HuH-7.5 (cell line): ENCODE data around the gene POLR2H.
A peak's percentile ranks its signal among the peaks of the same experiment; 100 is the strongest.
"Not testable (repeated sequence)": the region's sequence is repeated elsewhere in the genome, so short reads cannot be mapped to it uniquely, and the experiment has no call there.

Source experiments
- DNase-seq: peaks from one replicate; pipeline ENCODE4 v3.0.0; 2011; ENCODE audit warnings: low spot score

The POLR2H gene

DNA sequence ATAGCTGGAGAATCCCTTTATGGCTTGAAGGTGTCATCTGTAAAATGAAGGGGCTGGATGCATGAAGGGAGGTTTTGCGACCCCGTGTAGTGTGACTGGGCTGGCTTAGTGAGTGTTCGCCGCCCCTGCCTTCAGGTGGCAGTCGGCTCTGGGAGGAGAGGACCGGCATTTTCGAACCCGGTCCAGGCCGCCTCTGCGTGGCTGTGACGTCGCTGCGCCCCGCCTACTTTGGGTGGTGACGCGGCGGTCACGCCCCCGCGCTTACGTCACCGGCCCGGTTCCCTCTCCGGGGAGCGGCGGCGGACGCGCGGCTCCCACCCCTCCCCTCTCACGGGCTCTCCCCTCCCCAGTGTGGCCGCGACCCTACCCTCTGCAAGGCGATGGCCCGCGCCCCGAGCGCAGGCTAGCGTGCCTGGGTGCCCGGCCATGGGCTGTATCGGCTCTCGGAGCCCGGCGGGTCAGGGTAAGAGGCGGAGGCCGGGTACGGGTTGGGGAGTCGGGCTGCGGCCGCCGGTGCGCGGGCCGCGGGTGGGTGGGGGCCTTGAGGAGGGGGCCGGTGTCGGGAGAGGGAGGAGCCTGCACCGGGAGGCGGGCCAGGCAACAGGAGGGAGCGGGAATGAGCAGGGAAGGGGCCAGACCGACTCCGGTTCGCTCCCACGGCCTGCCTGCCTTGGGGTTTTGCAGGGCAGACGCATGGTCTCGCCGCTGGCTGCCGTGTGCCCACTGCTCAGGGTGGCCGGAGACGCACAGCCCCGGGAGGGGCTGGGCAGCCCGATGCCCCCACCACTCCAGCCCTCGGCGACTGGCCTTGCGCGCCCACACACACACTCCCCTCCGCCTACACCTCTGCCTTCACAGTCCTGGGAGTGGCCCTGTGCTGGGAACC, 25.6 kb upstream of the POLR2H start:
- peak; percentile 75 for DNase-seq

GRCh38 chr3:184336547-184337398, 24.7 kb upstream of the POLR2H start:
- peak; percentile 59 for DNase-seq

DNA sequence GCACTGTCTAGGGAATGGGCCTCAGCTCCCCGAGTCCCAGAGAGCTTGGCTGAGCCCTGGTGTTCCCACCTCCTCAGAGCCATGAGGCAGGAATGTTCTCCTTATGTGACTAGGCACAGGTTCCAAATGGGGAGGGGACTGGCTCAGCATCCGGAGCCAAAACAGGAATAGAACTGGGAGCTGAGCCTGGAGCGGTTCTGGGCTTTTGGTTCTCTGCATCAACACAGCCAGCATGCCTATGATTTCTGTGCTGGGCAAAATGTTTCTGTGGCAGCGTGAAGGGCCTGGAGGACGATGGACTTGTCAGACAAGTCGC, 24.2 kb upstream of the POLR2H start, which contains the start of gene FAM131A:
Gene FAM131A, plus strand, starts transcription at position 202 of the 316 bp plus-strand sequence. Its CDS starts 31 bp downstream, at position 233.
- no peak for DNase-seq

GRCh38 chr3:184337981-184338380, 23.5 kb upstream of the POLR2H start:
- DNase-seq: no peak

GRCh38 chr3:184338511-184338945, 23.0 kb upstream of the POLR2H start:
- no peak for DNase-seq

GRCh38 chr3:184339001-184339400, 22.5 kb upstream of the POLR2H start:
- no peak for DNase-seq

DNA sequence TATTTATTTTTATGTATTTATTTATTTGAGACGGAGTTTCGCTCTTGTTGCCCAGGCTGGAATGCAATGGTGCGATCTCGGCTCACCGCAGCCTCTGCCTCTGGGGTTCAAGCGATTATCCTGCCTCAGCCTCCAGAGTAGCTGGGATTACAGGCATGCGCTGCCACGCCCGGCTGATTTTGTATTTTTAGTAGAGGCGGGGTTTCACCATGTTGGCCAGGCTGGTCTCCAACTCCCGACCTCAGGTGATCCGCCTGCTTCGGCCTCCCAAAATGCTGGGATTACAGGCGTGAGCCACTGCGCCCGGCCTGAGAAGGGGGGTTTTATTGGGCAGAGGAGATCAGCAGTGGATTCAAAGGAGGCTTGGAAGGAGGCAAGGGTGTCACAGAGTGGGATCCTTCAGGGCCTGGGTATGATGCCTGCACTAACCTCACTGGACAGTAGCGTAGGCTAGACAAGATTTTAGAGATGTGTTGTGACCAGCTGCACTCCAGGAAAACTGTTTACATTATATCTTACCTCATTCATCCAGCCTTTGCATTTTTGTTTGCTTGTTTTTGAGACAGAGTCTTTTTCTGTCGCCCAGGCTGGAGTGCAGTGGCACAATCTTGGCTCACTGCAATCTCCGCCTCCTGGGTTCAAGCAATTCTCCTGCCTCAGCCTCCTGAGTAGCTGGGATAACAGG, 21.9 kb upstream of the POLR2H start:
- not testable (repeated sequence) for DNase-seq

DNA sequence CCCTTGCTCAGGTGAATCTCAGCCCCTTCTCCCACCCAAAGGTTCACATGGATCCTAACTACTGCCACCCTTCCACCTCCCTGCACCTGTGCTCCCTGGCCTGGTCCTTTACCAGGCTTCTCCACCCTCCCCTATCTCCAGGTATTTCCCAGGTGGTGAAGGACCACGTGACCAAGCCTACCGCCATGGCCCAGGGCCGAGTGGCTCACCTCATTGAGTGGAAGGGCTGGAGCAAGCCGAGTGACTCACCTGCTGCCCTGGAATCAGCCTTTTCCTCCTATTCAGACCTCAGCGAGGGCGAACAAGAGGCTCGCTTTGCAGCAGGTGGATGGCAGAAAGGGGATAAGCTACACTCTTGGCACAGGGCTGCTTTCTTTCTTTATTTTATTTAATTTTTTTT, 19.6 kb upstream of the POLR2H start:
- DNase-seq: no peak

DNA sequence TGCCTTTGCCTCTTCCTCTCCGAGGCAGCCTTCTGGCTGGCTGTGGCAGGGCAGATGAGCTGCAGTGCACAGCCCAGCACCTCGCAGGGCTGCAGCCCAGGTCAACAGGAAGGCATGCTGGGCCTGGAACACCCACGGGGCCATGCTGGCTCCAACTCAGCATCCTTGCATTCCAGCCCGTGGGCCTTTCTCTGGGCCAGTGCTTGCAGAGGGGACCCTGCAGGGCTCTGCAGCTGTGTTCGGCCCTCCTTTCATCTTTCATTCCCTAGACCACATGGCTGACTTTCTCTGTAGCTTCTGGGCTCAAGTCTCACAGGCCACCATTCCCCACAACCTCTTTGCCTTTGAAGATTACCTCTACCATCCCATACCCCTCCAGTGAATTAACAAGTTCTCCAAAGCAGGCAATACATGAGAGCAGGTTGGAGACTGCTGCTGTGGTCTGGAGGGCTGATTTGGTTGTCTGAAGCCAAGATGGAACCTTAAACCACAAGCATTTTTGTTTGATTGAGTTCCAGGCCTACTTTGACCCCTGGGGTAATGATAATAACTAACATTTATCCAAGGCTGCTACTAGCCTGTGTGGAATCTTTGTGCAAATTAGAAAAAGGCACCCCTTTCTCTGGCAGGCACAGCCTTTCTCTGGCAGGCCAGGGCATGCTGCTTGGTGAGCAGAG, 18.2 kb upstream of the POLR2H start:
- DNase-seq: no peak

GRCh38 chr3:184344579-184345316, 16.8 kb upstream of the POLR2H start:
- no peak for DNase-seq

DNA sequence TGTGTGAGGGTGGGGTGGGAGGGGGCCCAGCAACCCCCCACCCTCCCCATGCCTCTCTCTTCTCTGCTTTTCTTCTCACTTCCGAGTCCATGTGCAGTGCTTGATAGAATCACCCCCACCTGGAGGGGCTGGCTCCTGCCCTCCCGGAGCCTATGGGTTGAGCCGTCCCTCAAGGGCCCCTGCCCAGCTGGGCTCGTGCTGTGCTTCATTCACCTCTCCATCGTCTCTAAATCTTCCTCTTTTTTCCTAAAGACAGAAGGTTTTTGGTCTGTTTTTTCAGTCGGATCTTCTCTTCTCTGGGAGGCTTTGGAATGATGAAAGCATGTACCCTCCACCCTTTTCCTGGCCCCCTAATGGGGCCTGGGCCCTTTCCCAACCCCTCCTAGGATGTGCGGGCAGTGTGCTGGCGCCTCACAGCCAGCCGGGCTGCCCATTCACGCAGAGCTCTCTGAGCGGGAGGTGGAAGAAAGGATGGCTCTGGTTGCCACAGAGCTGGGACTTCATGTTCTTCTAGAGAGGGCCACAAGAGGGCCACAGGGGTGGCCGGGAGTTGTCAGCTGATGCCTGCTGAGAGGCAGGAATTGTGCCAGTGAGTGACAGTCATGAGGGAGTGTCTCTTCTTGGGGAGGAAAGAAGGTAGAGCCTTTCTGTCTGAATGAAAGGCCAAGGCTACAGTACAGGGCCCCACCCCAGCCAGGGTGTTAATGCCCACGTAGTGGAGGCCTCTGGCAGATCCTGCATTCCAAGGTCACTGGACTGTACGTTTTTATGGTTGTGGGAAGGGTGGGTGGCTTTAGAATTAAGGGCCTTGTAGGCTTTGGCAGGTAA, 16.0 kb upstream of the POLR2H start:
- peak; percentile 91 for DNase-seq

DNA sequence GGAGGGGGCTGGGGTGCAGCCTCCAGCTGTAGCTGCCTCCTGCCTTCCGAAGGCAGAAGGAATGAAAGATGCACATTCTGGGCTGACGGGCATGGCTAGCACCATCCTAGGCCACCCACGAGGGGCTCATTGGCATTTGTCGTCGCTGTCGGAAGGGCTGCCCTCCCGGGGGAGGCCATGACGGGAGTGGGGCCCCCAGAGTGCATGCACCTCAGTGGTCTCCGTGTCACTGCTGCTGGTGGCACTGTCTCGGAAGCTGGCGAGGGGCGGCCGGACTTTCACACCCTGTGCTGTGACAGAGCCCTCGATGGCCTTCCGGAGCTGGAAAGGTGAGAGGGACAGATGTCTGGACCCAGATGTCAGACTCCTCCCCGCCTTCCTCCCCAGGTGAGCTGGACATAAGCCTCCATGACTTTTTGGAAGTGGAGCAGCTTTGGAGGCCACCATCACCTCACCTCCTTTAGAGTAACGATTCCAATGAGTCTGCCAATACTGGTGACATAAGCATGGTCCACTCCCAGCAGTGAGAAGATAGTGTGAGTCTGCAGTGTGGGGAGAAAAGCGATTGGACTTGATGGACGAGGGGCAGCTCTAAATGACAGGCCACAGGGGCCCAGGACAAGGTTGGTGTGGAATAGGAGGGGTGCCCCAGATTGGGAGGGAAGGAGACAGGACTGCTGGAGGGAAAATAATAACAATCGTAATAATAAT, 14.9 kb upstream of the POLR2H start:
- DNase-seq: no peak

GRCh38 chr3:184347321-184348056, 14.0 kb upstream of the POLR2H start:
- no peak for DNase-seq

DNA sequence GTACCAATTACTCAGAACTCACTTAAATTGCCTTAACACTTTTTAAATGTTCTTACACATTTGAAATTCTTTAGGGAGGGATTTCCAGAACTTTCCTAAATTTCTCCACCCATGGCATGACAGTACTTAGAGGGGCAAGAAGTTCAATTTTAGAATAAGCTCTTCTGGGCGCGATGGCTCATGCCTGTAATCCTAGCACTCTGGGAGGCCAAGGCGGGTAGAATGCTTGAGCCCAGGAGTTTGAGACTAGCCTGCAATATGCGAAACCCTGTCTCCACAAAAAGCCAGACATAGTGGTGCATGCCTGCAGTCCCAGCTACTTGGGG, 13.5 kb upstream of the POLR2H start:
- no peak for DNase-seq

GRCh38 chr3:184349563-184350470, 11.7 kb upstream of the POLR2H start:
- DNase-seq: no peak

GRCh38 chr3:184350618-184351017, 10.9 kb upstream of the POLR2H start:
- DNase-seq: no peak

GRCh38 chr3:184351511-184352148, 9.9 kb upstream of the POLR2H start:
- DNase-seq: no peak
